NCI-H524 treated with DMSO at 0.1 percent for 48 hours (cell line): ENCODE data around the gene UNC13A.

Experiments
- DNase-seq: peaks from one replicate; lab custom pipeline; 2025; lab: John Stamatoyannopoulos, UW

UNC13A gene

GRCh38 chr19:17669419-17669818, 18.7 kb downstream of the UNC13A start:
- DNase-seq = no peak

GRCh38 chr19:17665058-17665457, 23.1 kb downstream of the UNC13A start:
- no peak for DNase-seq

GRCh38 chr19:17659996-17660395, 28.2 kb downstream of the UNC13A start:
- DNase-seq = no peak

GRCh38 chr19:17658666-17659065, 29.5 kb downstream of the UNC13A start:
- no peak for DNase-seq

- DNase-seq = no peak
Measured at GRCh38 chr19:17658240-17658639, 29.9 kb downstream of the UNC13A start.

- no peak for DNase-seq
Measured at GRCh38 chr19:17656970-17657369, 31.2 kb downstream of the UNC13A start.

GRCh38 chr19:17655751-17656472, 32.2 kb downstream of the UNC13A start:
- DNase-seq = no peak

GRCh38 chr19:17654993-17655392, 33.2 kb downstream of the UNC13A start:
- no peak for DNase-seq

GRCh38 chr19:17652627-17653026, 35.5 kb downstream of the UNC13A start:
- DNase-seq = no peak

- DNase-seq = no peak
Measured at GRCh38 chr19:17648786-17649185, 39.4 kb downstream of the UNC13A start.

- DNase-seq = no peak
Measured at GRCh38 chr19:17648097-17648660, 40.0 kb downstream of the UNC13A start.

GRCh38 chr19:17647071-17648020, 40.8 kb downstream of the UNC13A start:
- DNase-seq = no peak

GRCh38 chr19:17646441-17646840, 41.7 kb downstream of the UNC13A start:
- no peak for DNase-seq

- no peak for DNase-seq
Measured at GRCh38 chr19:17645339-17645963, 42.7 kb downstream of the UNC13A start.

- DNase-seq = no peak
Measured at GRCh38 chr19:17642656-17643055, 45.5 kb downstream of the UNC13A start.

GRCh38 chr19:17641846-17642245, 46.3 kb downstream of the UNC13A start:
- no peak for DNase-seq

- no peak for DNase-seq
Measured at GRCh38 chr19:17641181-17641580, 47.0 kb downstream of the UNC13A start.

GRCh38 chr19:17633700-17634099, 54.5 kb downstream of the UNC13A start:
- no peak for DNase-seq

GRCh38 chr19:17632577-17632976, 55.6 kb downstream of the UNC13A start:
- no peak for DNase-seq

- DNase-seq = no peak
Measured at GRCh38 chr19:17629760-17630159, 58.4 kb downstream of the UNC13A start.

GRCh38 chr19:17627921-17628320, 60.2 kb downstream of the UNC13A start:
- DNase-seq = no peak

- no peak for DNase-seq
Measured at GRCh38 chr19:17627161-17627560, 61.0 kb downstream of the UNC13A start.
